Measurements from ENCODE around the gene SCN8A.

Gene SCN8A

GRCh38 chr12:51837286-51837685 lies 246.3 kb downstream of the SCN8A start:
- no peak for DNase-seq

DNA sequence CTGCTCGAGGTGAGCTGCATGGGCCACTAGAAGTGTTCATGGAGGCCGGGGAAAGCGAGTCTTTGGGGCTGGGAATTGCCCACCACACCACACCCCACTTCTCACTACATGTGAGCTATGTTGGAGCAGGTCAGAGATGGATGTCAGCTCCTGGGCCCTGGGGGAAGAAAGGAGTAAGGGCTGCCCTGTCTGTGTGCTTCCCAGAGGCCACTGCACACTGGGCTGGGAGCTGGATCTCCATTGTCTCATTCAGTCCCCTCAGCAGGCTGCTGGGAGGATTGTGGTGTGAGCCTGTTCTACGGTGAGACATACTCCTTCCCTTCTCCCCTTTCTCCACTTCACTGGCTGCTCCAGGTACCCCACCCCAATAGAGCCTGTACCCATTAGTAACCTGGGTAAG lies 247.0 kb downstream of the SCN8A start:
- no peak for DNase-seq

DNA sequence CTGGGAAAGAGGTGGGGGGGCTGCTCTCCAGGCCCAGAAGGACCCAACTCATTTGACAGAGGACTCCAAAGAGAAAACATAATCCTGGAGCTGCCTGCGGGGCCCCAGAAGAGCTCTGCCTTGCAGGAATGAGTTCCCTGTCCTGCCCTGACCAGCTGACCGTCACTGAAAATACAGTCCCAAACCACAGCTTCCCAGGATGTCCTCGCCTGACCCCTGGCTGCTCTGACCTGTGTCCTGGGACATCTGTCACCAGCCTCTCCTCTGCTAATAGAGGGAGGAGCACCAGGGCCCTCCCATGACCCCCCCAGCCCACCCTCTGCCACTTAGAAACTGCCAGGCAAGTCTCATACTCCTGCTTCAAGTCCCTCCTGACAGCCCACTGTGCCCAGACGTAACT lies 247.7 kb downstream of the SCN8A start:
- no peak for DNase-seq

DNA sequence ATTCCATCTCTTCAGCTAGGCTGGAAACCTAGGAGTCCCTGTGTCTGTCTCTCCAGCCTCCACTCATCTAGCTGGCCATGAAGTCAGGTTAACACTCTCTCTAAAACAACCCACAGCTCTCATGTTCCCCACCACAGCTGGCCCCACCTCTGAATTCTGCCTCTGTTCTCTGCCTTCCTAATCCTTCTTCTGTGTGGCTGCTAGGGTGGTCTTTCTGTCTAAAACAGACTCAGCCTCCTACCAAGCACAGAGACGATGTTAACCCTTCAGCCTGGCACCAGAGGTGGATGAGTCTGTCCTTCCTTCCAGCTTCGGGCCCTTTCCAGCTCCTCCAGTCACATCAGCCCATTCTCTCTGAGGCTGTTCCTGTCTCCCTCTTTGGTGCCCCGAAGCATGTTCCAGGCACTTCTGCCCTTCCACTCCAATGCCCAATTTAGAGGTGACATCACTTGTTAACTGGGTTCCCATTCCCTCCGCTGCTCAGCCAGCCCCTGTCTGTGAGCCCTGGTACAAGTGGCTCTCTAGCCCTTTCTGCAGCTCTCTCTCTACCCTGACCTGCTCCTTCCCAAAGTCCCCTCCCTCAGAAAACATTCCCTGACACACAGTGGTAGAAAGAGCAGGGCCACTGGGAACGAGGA lies 248.4 kb downstream of the SCN8A start:
- DNase-seq, result no peak

DNA sequence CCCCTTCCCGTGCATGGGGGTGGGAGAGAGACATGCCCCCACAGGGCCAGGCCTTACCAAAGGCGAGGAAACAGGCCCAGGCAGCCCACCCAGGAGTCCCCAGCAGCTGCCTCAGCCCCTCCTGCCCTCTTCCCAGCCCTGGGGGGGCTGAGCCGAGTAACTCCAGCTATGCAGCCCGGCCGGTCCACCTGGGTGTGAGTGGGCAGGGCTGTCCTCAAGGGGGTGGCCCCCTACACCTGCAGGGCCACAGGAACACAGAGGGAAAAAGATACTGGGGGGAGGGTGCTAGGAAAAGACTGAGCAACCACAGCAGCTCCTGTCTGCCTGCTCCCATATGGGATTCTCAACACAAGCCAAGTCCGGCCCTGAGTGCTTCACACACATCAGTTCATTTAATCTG lies 249.9 kb downstream of the SCN8A start:
- no peak for DNase-seq

GRCh38 chr12:51841727-51842126 lies 250.7 kb downstream of the SCN8A start:
- DNase-seq, result no peak

- no peak for DNase-seq
These were observed 253.8 kb downstream of the SCN8A start for GRCh38 chr12:51844854-51845253.

DNA sequence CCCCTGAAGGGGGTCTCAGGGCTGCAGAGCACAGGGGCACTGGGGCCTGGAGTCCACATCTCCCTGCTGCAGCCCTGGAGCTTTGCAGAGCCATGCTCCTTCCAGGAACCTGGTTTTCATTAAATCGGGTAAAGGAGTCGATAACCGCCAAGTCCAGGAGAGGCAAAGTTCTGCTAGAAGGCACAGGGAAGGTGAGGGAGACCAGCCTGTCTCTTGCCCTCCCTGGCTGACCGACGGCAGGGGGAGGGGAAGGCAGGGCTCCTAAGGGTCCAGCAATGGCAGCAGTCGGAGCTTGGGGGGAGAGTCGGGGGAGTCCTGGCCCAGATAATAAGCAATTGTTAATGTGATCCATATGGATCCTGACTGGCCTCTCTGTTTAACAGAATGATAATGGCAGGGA lies 254.4 kb downstream of the SCN8A start:
- DNase-seq, result no peak

- DNase-seq, result no peak
These were observed 255.2 kb downstream of the SCN8A start for GRCh38 chr12:51846271-51846691.

- DNase-seq, result no peak
These were observed 256.0 kb downstream of the SCN8A start for GRCh38 chr12:51846911-51847642.

DNA sequence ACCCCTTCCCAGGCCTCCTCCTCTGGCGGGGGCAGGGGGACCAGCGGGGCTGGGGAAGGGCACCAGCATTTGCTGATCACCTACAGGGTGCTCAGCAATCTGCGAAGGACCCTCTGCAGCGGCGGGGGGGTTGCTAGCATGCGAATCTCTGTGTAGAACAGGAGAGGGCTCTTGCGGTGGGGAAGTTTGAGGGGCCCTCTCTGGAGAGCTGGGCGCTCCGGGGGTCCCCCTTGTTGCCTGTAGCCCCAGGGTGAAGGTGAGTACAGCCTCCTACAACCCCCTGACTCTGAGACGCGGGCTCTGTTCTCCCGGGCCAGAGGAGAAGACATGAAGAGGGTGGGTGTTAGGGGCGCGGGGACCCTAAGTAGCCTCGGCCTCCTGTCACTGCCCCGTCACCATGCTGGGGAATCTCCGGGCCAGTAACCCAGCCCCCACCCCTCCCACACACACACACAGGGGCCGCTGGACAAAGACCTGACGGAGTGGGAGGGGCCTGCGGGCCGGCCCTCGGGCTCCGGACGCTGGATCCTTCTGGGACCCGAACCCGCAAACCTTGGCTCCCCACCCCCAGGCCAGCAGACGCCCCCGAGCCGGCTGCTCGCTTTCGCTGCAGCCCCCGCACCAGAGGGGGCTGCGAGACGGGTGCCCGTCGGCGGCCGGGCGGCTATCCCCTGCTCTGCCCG lies 256.8 kb downstream of the SCN8A start:
- no peak for DNase-seq

DNA sequence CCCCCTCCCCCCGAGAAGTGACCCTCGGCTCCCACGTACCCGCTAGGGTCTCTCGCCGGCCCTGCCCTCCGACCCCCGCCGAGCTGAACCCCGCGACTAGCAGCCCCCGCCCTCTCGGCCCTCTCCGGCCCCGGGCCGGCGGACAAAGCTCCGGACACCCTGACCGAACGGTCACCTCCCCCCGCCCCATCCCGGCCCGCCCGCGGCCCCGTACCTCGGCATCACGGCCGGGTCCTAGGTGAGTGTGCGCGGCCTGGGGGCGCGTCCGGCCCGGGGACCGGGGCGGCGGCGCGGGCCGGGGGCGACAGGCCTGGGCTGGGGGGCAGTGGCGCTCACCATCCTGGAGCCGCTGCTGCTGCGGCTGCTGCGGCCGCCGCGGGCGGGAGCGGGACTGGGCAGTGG lies 257.3 kb downstream of the SCN8A start, which contains the start of gene FIGNL2:
Gene FIGNL2, minus strand, starts transcription at position 393 of the 402 bp plus-strand sequence. CDS start 26,305 bp downstream, outside the sequence.
- no peak for DNase-seq

DNA sequence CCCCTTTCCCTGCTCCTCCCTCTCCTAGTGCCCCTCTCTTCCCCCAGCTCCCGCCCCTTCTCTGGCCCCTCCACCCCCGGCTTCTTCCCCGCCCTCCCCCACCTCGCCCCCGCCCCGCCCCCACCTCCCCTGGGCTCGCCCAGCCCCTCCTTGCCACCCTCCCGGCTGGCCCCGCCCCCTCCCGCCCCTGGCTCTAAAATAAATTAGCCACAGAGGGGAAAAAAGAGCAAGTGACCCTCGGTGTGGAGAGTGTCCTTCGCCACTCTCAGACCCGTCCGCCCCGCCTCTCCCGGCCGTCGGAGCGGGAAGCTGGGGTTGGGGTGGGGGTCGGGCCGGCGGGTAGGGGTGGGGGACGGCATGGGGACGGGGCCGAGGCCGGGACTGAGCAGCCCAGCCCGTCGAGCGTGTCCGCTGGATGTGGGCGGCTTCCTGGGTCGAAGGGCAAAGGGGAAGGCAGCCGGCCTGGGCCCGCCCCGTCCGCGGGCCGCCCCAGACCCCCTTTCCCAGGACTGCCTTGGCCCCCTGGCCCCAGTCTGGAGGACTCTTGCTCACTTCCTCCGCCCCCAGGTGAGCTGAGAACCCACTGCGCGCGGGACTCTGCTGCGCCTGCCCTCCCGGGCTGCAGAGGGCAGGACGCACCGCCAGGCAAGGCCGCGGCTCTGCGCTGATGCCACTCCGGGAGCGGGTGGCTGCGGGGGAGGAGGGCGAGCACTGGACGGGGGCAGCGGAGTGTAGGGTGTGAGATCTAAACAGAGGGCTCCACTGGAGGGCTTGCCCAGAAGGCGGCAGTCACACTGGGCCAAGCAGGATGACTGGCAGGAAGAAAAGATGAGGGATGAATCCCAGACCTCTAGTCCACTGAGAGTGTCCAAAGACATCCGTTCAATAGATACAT lies 258.1 kb downstream of the SCN8A start:
- DNase-seq, result no peak

DNA sequence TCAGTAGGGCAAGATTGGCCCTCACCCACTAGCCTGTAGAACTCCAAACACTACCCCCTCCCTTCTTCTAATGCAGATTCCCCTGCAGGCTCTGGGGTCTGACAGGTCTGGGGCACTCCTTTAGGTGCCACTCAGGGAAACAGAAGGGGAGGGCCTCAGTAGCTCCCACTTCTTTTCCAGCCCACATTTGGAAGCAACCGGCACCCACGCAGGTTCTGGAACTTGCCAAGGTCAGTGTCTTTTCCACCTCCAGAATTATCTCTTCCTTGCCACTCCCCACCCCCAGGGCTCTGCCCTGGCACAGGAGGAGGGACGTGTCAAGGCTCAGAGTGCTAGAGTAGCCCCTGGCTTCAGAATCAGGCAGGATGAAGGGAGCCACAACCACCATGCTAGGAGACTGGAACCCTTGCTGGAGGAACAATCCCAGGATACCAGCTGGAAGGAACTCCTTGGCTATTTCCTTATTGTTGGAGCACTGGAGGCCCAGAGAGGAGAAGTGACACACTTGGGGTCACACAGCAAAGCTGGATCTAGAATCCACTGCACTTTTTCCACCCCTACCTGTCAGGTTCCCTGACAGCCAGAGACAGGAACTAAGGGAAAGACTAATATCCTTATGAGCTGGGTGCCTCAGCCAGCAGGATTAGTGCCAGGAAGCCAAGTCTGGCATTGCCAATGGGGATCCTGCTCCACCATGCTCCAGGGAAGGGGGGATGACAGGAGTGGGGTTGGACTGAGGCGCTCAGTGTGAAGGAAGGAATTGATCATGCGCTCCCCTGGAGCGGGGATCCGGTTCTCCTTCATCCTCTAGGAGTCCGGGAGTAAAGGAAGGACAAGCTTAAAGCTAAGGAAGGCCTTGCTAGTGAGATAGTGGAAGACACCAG lies 259.3 kb downstream of the SCN8A start:
- DNase-seq, result no peak

DNA sequence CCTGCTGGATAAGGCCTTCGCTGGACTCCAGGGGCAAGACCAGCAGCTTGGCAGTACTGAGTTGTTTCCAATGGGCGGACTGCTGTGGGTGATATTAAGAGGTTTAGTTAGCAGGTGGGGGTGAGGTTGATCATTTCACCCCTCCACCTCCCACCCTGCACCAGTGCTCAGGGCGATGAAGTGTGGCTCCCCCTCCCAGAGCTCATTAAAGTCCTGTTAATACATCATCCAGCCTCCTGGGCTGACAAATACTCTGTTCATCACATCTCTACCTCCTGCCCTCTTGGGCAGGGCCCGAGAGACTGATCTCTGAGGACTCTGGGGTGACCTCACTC lies 259.9 kb downstream of the SCN8A start:
- no peak for DNase-seq

DNA sequence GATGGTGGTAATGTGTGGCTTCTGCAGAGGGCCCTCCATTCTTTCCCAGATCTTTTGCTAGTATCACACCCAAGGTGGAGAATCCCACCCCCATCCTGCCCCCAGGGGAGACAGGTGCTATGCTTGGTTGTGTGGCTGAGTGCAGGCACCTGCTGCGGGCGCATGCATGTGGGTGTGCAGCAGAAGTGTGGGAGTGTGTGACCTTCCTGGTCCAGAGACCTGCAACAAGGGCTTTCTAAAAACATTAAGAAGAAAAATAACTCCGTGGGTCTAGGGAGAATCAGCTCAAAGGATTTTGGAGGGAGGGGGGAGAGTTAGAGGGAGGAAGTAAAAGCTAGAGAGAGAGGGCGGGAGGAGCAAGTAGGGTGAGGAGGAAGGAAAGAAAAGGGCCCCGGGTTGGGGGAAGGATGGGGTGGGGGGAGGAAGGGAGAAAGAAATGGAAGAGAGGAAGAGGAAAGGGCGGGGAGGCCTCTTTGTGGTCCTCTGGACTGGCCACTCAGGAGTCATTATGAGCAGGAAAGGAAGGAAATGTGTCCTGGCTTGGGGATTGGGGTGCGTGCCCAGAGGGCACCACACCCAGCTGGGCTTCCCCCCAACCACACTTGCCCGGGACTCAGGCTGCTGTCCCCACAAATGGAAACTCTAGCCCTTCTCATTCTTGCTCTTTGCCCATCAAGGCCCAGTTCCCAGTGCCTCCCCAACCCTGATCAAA lies 260.5 kb downstream of the SCN8A start:
- no peak for DNase-seq

DNA sequence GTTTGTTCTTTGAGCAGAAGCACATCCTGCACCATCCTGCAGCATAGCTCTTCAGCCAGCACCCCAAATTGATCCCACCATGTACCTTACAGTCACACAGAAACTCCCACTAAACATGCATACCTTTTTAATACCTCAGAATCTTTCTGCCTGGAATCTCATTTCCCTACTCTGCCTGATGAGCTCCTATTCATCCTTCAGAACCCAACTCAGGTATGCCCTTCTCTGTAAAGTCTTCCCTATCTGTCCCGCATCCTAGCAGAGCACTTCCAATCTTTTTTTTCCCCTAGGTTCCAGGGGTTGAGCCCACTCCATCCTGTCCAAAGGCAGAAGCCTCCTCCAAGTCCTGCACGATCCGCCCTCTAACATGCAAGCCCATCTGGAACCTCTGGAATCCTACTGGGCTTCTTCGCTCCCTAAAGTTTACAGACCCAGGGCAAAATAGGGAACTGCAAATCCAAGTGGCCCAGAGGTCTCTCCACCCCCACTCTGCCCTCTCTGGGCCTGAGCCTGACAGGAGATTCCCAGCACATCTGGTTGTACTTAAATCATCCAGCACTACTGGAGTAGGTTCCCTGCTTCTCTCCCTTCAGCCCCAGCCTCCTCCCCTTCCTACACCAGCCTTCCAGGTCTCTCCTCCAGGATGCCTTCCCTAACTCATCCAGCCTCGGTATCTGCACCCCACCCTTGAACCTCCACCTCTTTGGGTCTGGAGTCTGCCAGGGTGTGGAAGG lies 261.5 kb downstream of the SCN8A start:
- DNase-seq, result no peak

DNA sequence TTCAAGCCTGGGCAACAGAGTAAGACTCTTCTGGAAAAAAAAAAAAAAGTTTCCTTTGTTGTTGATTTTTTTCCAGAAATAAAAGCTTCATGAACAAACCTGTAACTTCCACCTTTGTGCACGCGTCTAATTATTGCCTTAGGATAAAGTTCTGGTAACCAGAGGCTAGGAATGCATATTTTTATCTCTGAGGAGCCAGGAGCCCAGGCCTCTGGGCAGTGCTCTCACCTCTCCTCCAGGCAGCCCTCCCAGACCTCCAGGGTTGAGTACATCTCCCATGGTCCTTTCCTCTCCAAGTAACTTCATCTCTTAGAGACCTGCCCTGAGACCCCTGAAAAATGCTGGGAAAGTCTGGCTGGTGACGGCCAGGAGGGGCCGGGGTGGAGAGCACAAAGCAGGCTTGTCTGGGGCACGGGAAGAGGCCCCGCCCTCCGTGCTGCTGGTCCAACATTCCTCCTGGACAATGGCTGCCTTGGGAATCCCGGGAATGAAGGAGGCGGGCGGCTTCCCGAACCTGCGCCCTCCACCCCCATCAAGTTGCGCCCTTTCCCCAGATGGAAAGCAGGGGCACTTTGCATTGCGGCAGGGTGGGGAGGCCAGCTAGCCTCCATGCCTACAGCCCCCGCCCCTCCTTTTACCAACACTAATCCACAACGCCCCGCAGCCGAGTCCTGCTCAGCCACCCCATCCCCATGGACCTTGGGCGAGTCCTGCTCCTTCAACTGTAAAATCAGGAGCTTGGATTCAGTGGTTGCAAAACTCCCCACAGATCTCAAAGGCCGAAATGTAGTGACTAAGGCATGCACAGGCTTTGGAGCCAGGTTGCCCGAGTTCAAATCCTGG lies 264.8 kb downstream of the SCN8A start:
- DNase-seq, result no peak

GRCh38 chr12:51860986-51861385 lies 270.0 kb downstream of the SCN8A start:
- no peak for DNase-seq

All from COR-L47 (cell line).